Transverse colon (tissue), 4 donors: ENCODE data around the gene PARPBP. TPM values are rescaled to one million over a fixed set of nuclear protein-coding genes. Genes with fewer than 3 reads are reported as not detected.
"Not testable (repeated sequence)": the region's sequence is repeated elsewhere in the genome, so short reads cannot be mapped to it uniquely, and the experiment has no call there.

Source experiments
- DNase-seq: peaks from one replicate; pipeline ENCODE4 v3.0.0-alpha.2; 2019
- H3K27ac ChIP-seq, 4 donors: fragments of 200-600 bp; sonication (generic); 2 replicates each; pipeline ENCODE4 v1.5.1; 2016 to 2018; ENCODE audit warnings: inconsistent platforms in 4 of 4
- H3K27me3 ChIP-seq: fragments of 200-600 bp; sonication (generic); 2 replicates; pipeline ENCODE4 v1.5.1; 2017; ENCODE audit warnings: inconsistent platforms
- H3K36me3 ChIP-seq, 4 donors: fragments of 200-600 bp; sonication (generic); 2 replicates each; pipeline ENCODE4 v1.5.1; 2017 to 2019; ENCODE audit warnings: inconsistent platforms in 4 of 4
- H3K4me1 ChIP-seq, 4 donors: fragments of 200-600 bp; sonication (generic); 2 replicates each; pipeline ENCODE4 v1.5.1; 2017 to 2020; ENCODE audit warnings: inconsistent platforms in 4 of 4
- H3K4me3 ChIP-seq, 4 donors: fragments of 200-600 bp; sonication (generic); 1 replicate in 1 of 4; 2 replicates in 3 of 4; pipeline versions ENCODE4 v1.5.1 to v1.6.1; 2017 to 2019; ENCODE audit warnings: inconsistent platforms in 4 of 4
- H3K9me3 ChIP-seq, 2 donors: fragments of 200-600 bp; sonication (generic); 2 replicates each; pipeline ENCODE4 v1.5.1; 2017 to 2019; ENCODE audit warnings: inconsistent platforms in 2 of 2
- CTCF ChIP-seq, 5 experiments: fragments of 200-600 bp in 3 of 5; fragments of 450-650 bp in 2 of 5; sonication (generic) in 3 of 5; IDR thresholded peaks; 1 replicate in 2 of 5; 2 replicates in 3 of 5; pipeline ENCODE4 v1.5.1; 2016 to 2017; ENCODE audit warnings: antibody characterized with exemption in 5 of 5, inconsistent platforms in 3 of 5, mild to moderate bottlenecking in 2 of 5, moderate library complexity in 1 of 5
- EP300 ChIP-seq: sonication (generic); formaldehyde crosslinking; IDR thresholded peaks from one replicate; pipeline ENCODE4 v1.6.1; 2017; ENCODE audit warnings: antibody characterized with exemption, low read depth
- POLR2A ChIP-seq: fragments of 450-650 bp; IDR thresholded peaks from one replicate; pipeline ENCODE4 v1.6.1; 2016; ENCODE audit warnings: antibody characterized with exemption, mild to moderate bottlenecking, moderate library complexity
- POLR2AphosphoS5 ChIP-seq, 3 donors: sonication (generic); formaldehyde crosslinking; IDR thresholded peaks; one replicate each; pipeline ENCODE4 v1.6.1; 2016; ENCODE audit warnings: antibody characterized with exemption in 3 of 3
- WGBS, 2 donors: methylation state at CpG; one replicate each; pipeline ENCODE4 v1.1.5; 2018; ENCODE audit warnings: low coverage in 1 of 2; 5-methylcytosine and 5-hydroxymethylcytosine counted together
- in situ Hi-C, 4 donors: fragments of 200-750 bp; cut with MboI; loops; one replicate each; pipeline versions ENCODE4 v1.15.0 to v1.15.1; 2017; ENCODE audit warnings: low sequenced_read_pairs in 3 of 4, low pct_ligation_motif_present in 1 of 4, low pct_unique_long_range_greater_than_20kb in 1 of 4
- intact Hi-C: fragments of 100-400 bp; cut with DNase I; formaldehyde crosslinking; loops from one replicate; pipeline ENCODE4 v1.15.1; 2023; ENCODE audit warnings: low total_unique reads
- total RNA-seq, 4 donors: library from RNA; depleted of rRNA; stranded (reverse); fragments of >200 nt; gene quantifications; one replicate each; pipeline ENCODE4 v1.1.0, GENCODE V29; 2016

PARPBP gene
- total RNA-seq, 4 donors from 2014 or later = 1.2 to 4.1 (median 2.4) TPM

DNA sequence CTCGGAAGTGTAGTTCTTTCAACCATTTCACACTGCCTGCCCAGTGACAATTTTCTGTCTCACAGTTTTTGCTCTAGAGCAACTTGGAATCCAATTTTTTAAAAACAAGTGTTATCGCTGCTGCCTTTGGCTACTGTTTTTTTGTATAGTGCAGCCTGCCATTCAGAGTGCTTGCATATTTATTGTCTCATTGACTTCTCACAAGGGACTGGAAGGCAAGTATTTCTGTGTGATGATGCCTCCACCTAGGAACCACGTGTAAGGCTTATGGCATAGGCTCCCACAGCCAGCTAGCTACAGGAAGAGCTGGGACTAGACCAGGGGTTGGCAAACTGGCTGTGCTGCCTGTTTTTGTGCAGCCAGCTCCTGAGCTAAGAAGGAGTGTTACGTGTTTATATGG is 903 bp downstream of the PARPBP start:
- peaks cover 8 to 20% (median 15%) of the 10 kb centered on the region in 4 donors for H3K4me1 ChIP-seq
- H3K4me3 ChIP-seq = peak overlapping the region in 3 of 4 donors; percentile 65 to 90 (median 86)
- in situ Hi-C loops = no loop called here
- no peaks in the 10 kb centered on the region for H3K27me3 ChIP-seq
- no peak for DNase-seq
- intact Hi-C loops = no loop called here
- peaks cover 0 to 8% (median 3%) of the 10 kb centered on the region in 4 donors for H3K36me3 ChIP-seq
- H3K9me3 ChIP-seq = no peaks in the 10 kb centered on the region
- 12 to 17% methylated on average over 3 to 4 of the region's 4 CpGs for WGBS, 2 donors
- H3K27ac ChIP-seq = peak overlapping the region in 2 of 4 donors; percentile 87 to 91
- TF ChIP-seq CTCF (IDR thresholded peaks at IDR 0.05) (no peak), POLR2A (no peak), POLR2AphosphoS5 (IDR thresholded peaks at IDR 0.05) (no peak), EP300 (no peak)

- in situ Hi-C loops, H3K27me3 ChIP-seq, H3K36me3 ChIP-seq, H3K9me3 ChIP-seq, intact Hi-C loops, H3K27ac ChIP-seq, DNase-seq: not testable (repeated sequence)
- peak overlapping the region in 2 of 4 donors; percentile 65 to 86 for H3K4me3 ChIP-seq
- H3K4me1 ChIP-seq = peaks cover 8 to 20% (median 15%) of the 10 kb centered on the region in 4 donors
- WGBS, 2 donors = 88% methylated on average over 2 of the region's 2 CpGs; no CpG with 5 or more reads in 1 of the 2 donors
Observed at GRCh38 chr12:102121328-102121727, 1.3 kb downstream of the PARPBP start.

GRCh38 chr12:102130720-102131119 is 10.7 kb downstream of the PARPBP start:
- in situ Hi-C loops, H3K4me3 ChIP-seq, intact Hi-C loops, H3K4me1 ChIP-seq, H3K36me3 ChIP-seq, H3K27me3 ChIP-seq, DNase-seq, H3K9me3 ChIP-seq, H3K27ac ChIP-seq: not testable (repeated sequence)
- 96 to 100% methylated on average over 2 to 3 of the region's 3 CpGs for WGBS, 2 donors

- H3K4me1 ChIP-seq, H3K27ac ChIP-seq, H3K4me3 ChIP-seq, H3K36me3 ChIP-seq, H3K27me3 ChIP-seq, in situ Hi-C loops, H3K9me3 ChIP-seq, intact Hi-C loops, DNase-seq: not testable (repeated sequence)
- 83 to 99% methylated on average over 1 to 2 of the region's 2 CpGs for WGBS, 2 donors
Observed at GRCh38 chr12:102131442-102131841, 11.5 kb downstream of the PARPBP start.

DNA sequence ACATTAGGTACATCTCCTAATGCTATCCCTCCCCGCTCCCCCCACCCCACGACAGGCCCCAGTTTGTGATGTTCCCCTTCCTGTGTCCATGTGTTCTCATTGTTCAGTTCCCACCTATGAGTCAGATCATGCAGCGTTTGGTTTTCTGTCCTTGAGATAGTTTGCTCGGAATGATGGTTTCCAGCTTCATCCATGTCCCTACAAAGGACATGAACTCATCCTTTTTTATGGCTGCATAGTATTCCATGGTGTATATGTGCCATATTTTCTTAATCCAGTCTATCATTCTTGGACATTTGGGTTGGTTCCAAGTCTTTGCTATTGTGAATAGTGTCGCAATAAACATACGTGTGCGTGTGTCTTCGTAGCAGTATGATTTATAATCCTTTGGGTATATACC is 17.6 kb downstream of the PARPBP start:
- 96 to 100% methylated on average over 6 to 8 of the region's 8 CpGs for WGBS, 2 donors
- DNase-seq, H3K4me3 ChIP-seq, H3K9me3 ChIP-seq, H3K27me3 ChIP-seq, H3K27ac ChIP-seq, H3K36me3 ChIP-seq, in situ Hi-C loops, H3K4me1 ChIP-seq, intact Hi-C loops: not testable (repeated sequence)

- H3K27me3 ChIP-seq, H3K9me3 ChIP-seq, in situ Hi-C loops, DNase-seq, H3K4me1 ChIP-seq, H3K27ac ChIP-seq, H3K36me3 ChIP-seq, H3K4me3 ChIP-seq, intact Hi-C loops: not testable (repeated sequence)
- WGBS, 2 donors = 94% methylated on average over 11 of the region's 11 CpGs; no CpG with 5 or more reads in 1 of the 2 donors
Observed at GRCh38 chr12:102142866-102143373, 22.9 kb downstream of the PARPBP start.

DNA sequence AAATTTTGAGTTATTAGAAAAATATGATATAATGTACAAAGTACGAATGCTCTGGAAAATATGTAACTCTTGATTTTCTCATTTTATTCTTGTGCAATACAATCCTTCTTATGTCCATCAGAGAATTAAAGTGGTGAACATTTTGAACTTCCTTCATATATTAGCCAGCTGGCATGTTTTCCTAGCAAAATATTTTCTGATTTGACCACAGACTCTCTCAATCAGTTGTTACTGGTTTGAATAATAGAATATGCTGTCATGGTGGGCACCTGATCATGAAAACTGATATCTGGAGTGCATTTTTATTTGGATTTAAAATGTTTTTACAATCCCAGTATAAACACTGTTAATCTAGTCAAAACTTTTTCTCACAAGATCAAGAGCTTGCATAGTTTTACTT is 24.2 kb downstream of the PARPBP start:
- Histone ChIP-seq H3K4me1 (no peaks in the 10 kb centered on the region), H3K36me3 (no peaks in the 10 kb centered on the region), H3K27me3 (no peaks in the 10 kb centered on the region), H3K27ac (no peak overlapping the region), H3K4me3 (no peak overlapping the region), H3K9me3 (no peaks in the 10 kb centered on the region)
- 73 to 79% methylated on average over 1 of the region's 1 CpG for WGBS, 2 donors
- DNase-seq = no peak
- intact Hi-C loops (no loop called here), in situ Hi-C loops (no loop called here)
- TF ChIP-seq EP300 = no peak
- no peak for TF ChIP-seq POLR2AphosphoS5 (IDR thresholded peaks at IDR 0.05)
- no peak for TF ChIP-seq POLR2A
- no peak for TF ChIP-seq CTCF (IDR thresholded peaks at IDR 0.05)

DNA sequence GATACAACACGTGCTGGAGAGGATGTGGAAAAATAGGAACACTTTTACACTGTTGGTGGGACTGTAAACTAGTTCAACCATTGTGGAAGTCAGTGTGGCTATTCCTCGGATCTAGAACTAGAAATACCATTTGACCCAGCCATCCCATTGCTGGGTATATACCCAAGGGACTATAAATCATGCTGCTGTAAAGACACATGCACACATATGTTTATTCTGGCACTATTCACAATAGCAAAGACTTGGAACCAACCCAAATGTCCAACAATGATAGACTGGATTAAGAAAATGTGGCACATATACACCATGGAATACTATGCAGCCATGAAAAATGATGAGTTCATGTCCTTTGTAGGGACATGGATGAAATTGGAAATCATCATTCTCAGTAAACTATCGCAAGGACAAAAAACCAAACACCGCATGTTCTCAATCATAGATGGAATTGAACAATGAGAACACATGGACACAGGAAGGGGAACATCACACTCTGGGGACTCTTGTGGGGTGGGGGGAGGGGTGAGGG is 27.1 kb downstream of the PARPBP start:
- intact Hi-C loops, H3K27me3 ChIP-seq, in situ Hi-C loops, H3K9me3 ChIP-seq, H3K4me3 ChIP-seq, H3K27ac ChIP-seq, DNase-seq, H3K4me1 ChIP-seq, H3K36me3 ChIP-seq: not testable (repeated sequence)
- whole genome bisulfite sequencing, 2 donors = 92 to 99% methylated on average over 3 to 4 of the region's 4 CpGs

DNA sequence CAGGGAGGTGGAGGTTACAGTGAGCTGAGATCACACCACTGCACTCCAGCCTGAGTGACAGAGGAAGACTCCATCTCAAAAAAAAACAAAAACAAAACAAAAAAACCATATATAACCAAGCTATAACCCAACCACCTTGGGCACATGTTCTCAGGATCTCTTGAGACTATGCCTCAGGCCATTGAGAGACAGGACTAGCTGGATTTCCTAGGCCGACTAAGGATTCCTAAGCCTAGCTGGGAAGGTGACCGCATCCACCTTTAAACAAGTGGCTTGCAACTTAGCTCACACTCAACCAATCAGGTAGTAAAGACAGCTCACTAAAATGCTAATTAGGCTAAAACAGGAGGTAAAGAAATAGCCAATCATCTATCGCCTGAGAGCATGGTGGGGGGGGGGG is 35.2 kb downstream of the PARPBP start:
- intact Hi-C loops, H3K4me1 ChIP-seq, DNase-seq, H3K27ac ChIP-seq, H3K36me3 ChIP-seq, H3K9me3 ChIP-seq, H3K4me3 ChIP-seq, in situ Hi-C loops, H3K27me3 ChIP-seq: not testable (repeated sequence)
- 96 to 100% methylated on average over 2 to 3 of the region's 3 CpGs for WGBS, 2 donors
